ENCODE results near the gene NPSR1.

DNA sequence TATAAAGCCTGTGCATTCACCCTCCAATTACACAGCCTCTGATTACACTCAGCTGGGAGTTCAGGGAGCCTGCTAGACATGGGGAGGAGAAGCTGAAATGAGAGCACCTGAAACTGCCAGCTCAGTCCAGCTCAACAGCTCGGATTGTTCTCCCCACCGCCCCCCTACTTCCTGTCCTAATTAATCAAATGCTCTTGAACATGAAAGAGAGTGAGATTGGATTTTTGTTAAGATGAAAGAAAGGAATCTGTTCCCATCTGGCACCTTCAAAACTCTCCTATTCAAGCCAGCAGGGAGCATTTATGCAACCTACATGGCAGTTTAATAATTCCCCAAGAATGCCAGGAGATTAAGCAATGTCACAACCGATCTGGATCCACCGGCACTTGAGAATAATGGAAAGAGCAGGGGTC is 98.0 kb downstream of the NPSR1 start:
- TF ChIP-seq, protein P1, sequence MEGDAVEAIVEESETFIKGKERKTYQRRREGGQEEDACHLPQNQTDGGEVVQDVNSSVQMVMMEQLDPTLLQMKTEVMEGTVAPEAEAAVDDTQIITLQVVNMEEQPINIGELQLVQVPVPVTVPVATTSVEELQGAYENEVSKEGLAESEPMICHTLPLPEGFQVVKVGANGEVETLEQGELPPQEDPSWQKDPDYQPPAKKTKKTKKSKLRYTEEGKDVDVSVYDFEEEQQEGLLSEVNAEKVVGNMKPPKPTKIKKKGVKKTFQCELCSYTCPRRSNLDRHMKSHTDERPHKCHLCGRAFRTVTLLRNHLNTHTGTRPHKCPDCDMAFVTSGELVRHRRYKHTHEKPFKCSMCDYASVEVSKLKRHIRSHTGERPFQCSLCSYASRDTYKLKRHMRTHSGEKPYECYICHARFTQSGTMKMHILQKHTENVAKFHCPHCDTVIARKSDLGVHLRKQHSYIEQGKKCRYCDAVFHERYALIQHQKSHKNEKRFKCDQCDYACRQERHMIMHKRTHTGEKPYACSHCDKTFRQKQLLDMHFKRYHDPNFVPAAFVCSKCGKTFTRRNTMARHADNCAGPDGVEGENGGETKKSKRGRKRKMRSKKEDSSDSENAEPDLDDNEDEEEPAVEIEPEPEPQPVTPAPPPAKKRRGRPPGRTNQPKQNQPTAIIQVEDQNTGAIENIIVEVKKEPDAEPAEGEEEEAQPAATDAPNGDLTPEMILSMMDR (conservative IDR thresholded peaks at IDR 0.05; ENCODE audit: low read length): no peak
- no peak for TF ChIP-seq EZH2phosphoT487 (IDR thresholded peaks at IDR 0.05; ENCODE audit: borderline replicate concordance, low read depth, low read length)

All from OCI-LY7 (cell line).